ENCODE results near the gene DAZAP1. TPM values are rescaled to one million over a fixed set of nuclear protein-coding genes. Genes with fewer than 3 reads are reported as not detected.

The DAZAP1 gene
- total RNA-seq, 1 donor from 2014 or later = 74.5 TPM

DNA sequence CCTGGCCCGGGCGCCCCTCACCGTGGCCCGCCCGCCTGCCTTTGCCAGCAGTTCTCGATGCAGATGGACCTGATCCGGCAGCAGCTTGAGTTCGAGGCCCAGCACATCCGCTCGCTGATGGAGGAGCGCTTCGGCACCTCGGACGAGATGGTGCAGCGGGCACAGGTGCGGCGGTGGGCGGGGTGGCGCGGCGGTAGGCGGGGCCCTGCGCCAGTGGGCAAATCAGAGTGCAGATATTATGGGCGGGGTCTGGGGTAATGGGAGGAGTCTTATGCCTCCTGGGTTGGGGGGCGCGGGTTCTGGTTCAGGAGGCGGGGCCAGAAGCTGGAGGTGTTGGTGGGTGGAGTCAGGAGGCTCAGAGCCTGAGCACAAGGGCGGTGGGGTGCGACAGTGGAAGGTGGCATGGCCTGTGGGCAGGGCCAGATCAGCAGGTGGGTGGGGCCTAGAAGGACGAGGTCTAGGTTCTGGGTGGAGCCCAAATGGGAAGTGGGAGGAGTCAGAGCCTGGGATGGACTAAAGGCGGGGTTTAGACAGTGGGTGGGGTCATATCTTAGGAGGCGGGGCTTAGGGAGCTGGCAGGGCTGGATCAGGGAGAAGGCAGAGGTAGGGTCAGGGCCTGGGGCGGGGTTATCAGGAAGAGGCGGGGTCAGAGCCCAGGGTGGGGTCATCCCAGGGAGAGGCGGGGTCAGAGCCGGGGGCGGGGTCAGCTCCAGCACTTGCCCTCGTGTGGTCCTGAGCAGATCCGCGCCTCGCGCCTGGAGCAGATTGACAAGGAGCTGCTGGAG lies 48.1 kb downstream of the DAZAP1 start:
- H3K27me3 ChIP-seq (ENCODE audit: control insufficient read depth, insufficient read depth, low read length) = peaks cover 75% of the 10 kb centered on the region

DNA sequence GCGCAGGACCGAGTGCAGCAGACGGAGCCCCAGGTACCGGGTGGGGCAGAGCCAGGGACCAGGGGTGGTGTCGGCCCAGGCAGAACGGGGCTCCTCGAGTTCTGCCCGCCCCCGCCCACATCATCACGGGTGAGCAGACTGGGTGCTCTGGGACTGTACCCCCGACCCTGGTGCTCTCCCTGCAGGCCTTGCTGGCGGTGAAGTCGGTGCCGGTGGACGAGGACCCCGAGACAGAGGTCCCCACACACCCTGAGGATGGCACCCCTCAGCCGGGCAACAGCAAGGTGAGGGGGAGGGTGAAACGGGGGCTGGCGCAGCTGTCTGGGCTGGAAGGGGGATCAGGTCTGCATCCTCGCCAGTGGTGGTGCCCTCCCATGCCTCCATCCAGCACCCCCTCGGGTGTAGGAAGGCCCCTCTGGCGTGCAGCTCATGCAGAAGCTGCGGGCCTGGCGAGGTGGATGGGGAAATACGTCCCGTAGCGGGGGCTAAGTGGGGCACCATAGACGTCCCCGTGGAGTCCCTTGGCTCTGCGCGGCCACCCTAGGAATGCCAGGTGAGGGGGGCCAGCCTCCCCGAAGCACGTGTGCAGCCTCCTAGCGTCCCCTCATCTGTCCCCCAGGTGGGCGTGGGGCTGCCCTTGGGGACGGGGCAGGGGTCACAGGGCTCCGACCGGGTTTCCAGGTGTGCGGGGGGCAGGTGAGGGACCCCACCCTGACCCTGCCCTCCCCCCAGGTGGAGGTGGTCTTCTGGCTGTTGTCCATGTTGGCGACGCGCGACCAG lies 48.9 kb downstream of the DAZAP1 start:
- TF ChIP-seq, protein P1, sequence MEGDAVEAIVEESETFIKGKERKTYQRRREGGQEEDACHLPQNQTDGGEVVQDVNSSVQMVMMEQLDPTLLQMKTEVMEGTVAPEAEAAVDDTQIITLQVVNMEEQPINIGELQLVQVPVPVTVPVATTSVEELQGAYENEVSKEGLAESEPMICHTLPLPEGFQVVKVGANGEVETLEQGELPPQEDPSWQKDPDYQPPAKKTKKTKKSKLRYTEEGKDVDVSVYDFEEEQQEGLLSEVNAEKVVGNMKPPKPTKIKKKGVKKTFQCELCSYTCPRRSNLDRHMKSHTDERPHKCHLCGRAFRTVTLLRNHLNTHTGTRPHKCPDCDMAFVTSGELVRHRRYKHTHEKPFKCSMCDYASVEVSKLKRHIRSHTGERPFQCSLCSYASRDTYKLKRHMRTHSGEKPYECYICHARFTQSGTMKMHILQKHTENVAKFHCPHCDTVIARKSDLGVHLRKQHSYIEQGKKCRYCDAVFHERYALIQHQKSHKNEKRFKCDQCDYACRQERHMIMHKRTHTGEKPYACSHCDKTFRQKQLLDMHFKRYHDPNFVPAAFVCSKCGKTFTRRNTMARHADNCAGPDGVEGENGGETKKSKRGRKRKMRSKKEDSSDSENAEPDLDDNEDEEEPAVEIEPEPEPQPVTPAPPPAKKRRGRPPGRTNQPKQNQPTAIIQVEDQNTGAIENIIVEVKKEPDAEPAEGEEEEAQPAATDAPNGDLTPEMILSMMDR (IDR thresholded peaks at IDR 0.05; ENCODE audit: insufficient read depth, low read length, poor library complexity, severe bottlenecking) = no peak
- H3K36me3 ChIP-seq (ENCODE audit: control insufficient read depth, insufficient read depth, low read length) = no peaks in the 10 kb centered on the region
- H3K27me3 ChIP-seq (ENCODE audit: control insufficient read depth, insufficient read depth, low read length) = peaks cover 68% of the 10 kb centered on the region
- DNase-seq (ENCODE audit: low read depth) = no peak
- no peak overlapping the region for H3K4me3 ChIP-seq (ENCODE audit: low read depth, low read length)

More for the DNA sequence above, 48.1 kb downstream of the DAZAP1 start:
- no peak for DNase-seq (ENCODE audit: low read depth)
- no peaks in the 10 kb centered on the region for H3K36me3 ChIP-seq (ENCODE audit: control insufficient read depth, insufficient read depth, low read length)
- H3K4me3 ChIP-seq (ENCODE audit: low read depth, low read length) = no peak overlapping the region
- TF ChIP-seq, protein P1 (IDR thresholded peaks at IDR 0.05; ENCODE audit: insufficient read depth, low read length, poor library complexity, severe bottlenecking) = no peak

DNA sequence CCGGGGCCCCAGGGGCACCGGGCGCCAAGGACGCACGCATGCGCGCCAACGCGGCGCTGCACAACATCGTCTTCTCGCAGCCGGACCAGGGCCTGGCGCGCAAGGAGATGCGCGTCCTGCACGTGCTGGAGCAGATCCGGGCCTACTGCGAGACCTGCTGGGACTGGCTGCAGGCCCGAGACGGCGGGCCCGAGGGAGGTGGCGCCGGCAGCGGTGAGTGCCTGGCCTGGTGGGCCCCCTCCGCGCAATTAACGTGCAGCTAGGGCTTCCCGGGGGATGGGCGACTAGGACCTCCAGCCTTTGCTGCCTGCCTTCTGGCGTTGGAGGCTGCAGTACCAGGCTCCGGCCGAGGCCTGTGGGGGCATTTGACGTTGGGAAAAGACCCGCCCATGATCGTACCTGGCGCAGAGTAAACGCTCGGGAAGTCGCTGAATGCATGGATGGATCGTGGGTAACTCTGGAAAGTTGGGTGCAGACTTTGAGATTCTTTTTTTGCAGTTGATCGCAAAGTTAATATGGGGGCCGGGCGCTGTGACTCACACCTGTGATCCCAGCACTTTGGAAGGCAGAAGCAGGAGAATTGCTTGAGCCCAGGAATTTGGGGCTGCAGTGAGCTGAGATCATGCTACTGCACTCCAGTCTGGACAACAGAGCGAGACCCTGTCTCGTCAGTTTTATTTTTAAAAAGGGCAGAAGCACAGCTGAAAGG lies 49.8 kb downstream of the DAZAP1 start:
- TF ChIP-seq, protein P1 (IDR thresholded peaks at IDR 0.05; ENCODE audit: insufficient read depth, low read length, poor library complexity, severe bottlenecking) = no peak
- Histone ChIP-seq H3K27me3 (ENCODE audit: control insufficient read depth, insufficient read depth, low read length) (peaks cover 59% of the 10 kb centered on the region), H3K36me3 (ENCODE audit: control insufficient read depth, insufficient read depth, low read length) (no peaks in the 10 kb centered on the region), H3K4me3 (ENCODE audit: low read depth, low read length) (no peak overlapping the region)
- no peak for DNase-seq (ENCODE audit: low read depth)

DNA sequence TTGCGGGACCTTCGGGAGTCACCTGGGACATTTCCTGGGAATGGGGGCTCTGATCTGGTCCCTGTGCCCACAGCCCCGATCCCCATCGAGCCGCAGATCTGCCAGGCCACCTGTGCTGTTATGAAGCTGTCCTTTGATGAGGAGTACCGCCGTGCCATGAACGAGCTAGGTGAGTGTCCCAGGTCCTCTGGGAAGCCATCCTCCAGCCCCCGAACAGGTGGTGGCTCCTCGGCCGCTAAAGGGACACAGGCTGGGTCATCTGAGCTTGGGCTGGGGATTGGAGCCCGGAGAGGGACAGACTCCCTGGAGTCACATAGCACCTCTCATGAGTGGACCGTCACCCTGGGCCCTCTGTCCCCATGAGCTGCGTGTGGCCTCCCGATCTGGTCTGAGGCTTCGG lies 50.5 kb downstream of the DAZAP1 start:
- TF ChIP-seq, protein P1 (IDR thresholded peaks at IDR 0.05; ENCODE audit: insufficient read depth, low read length, poor library complexity, severe bottlenecking) = no peak
- Histone ChIP-seq H3K36me3 (ENCODE audit: control insufficient read depth, insufficient read depth, low read length) (no peaks in the 10 kb centered on the region), H3K27me3 (ENCODE audit: control insufficient read depth, insufficient read depth, low read length) (peaks cover 52% of the 10 kb centered on the region), H3K4me3 (ENCODE audit: low read depth, low read length) (no peak overlapping the region)
- DNase-seq (ENCODE audit: low read depth) = no peak

DNA sequence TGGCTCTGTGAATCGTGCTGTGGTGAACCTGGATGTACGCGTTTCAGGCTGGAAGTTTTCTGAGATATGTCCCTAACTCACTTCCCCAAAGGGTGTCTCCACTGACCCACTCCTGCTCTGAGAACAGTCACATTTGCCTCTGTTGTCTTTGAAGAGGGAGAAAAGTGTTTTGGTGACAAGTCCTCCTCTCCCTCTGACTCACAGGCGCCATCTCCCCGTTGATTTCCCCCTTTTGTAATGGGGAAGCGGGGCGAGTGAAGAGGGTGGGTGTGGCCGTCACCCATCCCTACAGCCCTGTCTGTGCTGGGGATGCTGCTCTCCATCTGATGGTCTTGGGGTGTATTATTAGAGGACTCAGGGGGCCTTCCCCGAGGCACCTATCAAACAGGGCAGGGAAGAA lies 52.1 kb downstream of the DAZAP1 start:
- no peaks in the 10 kb centered on the region for H3K36me3 ChIP-seq (ENCODE audit: control insufficient read depth, insufficient read depth, low read length)
- no peak for DNase-seq (ENCODE audit: low read depth)
- H3K4me3 ChIP-seq (ENCODE audit: low read depth, low read length) = no peak overlapping the region
- TF ChIP-seq, protein P1 (IDR thresholded peaks at IDR 0.05; ENCODE audit: insufficient read depth, low read length, poor library complexity, severe bottlenecking) = no peak
- peaks cover 38% of the 10 kb centered on the region for H3K27me3 ChIP-seq (ENCODE audit: control insufficient read depth, insufficient read depth, low read length)

Measured in kidney epithelial cell (primary cell).